Neural progenitor cell (in vitro differentiated cells): Measurements from ENCODE around the gene KRT15.

Source experiments
- CTCF ChIP-seq: fragments of 200-600 bp; sonication (generic); IDR thresholded peaks from 2 replicates; pipeline ENCODE4 v1.5.1; 2017; ENCODE audit warnings: antibody characterized with exemption, mild to moderate bottlenecking
- EZH2 ChIP-seq: fragments of 200-600 bp; sonication (generic); IDR thresholded peaks from 2 replicates; pipeline ENCODE4 v1.6.1; 2017; ENCODE audit warnings: antibody characterized with exemption, mild to moderate bottlenecking, moderate library complexity
- EZH2phosphoT487 ChIP-seq: fragments of 200-600 bp; sonication (generic); IDR thresholded peaks from 2 replicates; pipeline ENCODE4 v1.6.1; 2017; ENCODE audit warnings: antibody characterized with exemption

- TF ChIP-seq CTCF = no peak
- no peak for TF ChIP-seq EZH2
- TF ChIP-seq EZH2phosphoT487 = no peak
Observed at GRCh38 chr17:41480581-41480980, 38.1 kb downstream of the KRT15 start.
